Colonic mucosa (tissue), 4 donors: ENCODE data around the gene ZC3H6. TPM values are rescaled to one million over a fixed set of nuclear protein-coding genes. Genes with fewer than 3 reads are reported as not detected.

Experiments
- DNase-seq: peaks from one replicate; pipeline ENCODE4 v3.0.0-alpha.2; 2020
- H3K27ac ChIP-seq: fragments of 200-600 bp; one replicate; pipeline ENCODE4 v1.8.0; 2021
- H3K27me3 ChIP-seq: fragments of 200-600 bp; one replicate; pipeline ENCODE4 v1.8.0; 2021
- H3K36me3 ChIP-seq: fragments of 200-600 bp; one replicate; pipeline ENCODE4 v1.8.0; 2021
- H3K4me1 ChIP-seq: fragments of 200-600 bp; one replicate; pipeline ENCODE4 v1.8.0; 2021; ENCODE audit warnings: mild to moderate bottlenecking
- H3K4me3 ChIP-seq: fragments of 200-600 bp; one replicate; pipeline ENCODE4 v1.8.0; 2021
- H3K9ac ChIP-seq, 2 donors: one replicate each; pipeline ENCODE4 v1.7.0; 2013; ENCODE audit warnings: control low read depth in 2 of 2, low read depth in 2 of 2, low read length in 2 of 2
- H3K9me3 ChIP-seq: fragments of 200-600 bp; one replicate; pipeline ENCODE4 v1.8.0; 2021
- CTCF ChIP-seq: fragments of 200-600 bp; IDR thresholded peaks from one replicate; pipeline ENCODE4 v1.8.0; 2022; ENCODE audit warnings: antibody characterized with exemption, mild to moderate bottlenecking
- intact Hi-C: fragments of 100-400 bp; cut with DNase I; formaldehyde crosslinking; loops from one replicate; pipeline ENCODE4 v1.14.1; 2022
- total RNA-seq, 2 donors: library from RNA; stranded (reverse); fragmentation: NEBNext Ultra II Directional in 1 of 2; extraction: Animal tissue kit (Norgen Biotek cat#: 25700) in 1 of 2; gene quantifications; one replicate each; pipeline ENCODE4 v1.2.1, GENCODE V29; 2021
- donor health status: healthy.
- donor health status: DM: no; HTN: no; CAD: no.
- donor health status: DM: no; HTN: no; CAD: no.

ZC3H6 gene
- total RNA-seq, 2 donors from 2014 or later: 3.6 to 13.1 TPM

GRCh38 chr2:112332123-112332696 lies 56.8 kb downstream of the ZC3H6 start:
- H3K27ac ChIP-seq: no peak overlapping the region
- TF ChIP-seq CTCF: no peak
- H3K4me1 ChIP-seq: no peaks in the 10 kb centered on the region
- DNase-seq: no peak
- no peaks in the 10 kb centered on the region for H3K36me3 ChIP-seq
- no peaks in the 10 kb centered on the region for H3K27me3 ChIP-seq
- no peak overlapping the region for H3K4me3 ChIP-seq
- intact Hi-C loops: no loop called here
- H3K9me3 ChIP-seq: no peaks in the 10 kb centered on the region
- no peak overlapping the region for H3K9ac ChIP-seq

GRCh38 chr2:112335600-112335999 lies 60.2 kb downstream of the ZC3H6 start:
- no peak overlapping the region for H3K9ac ChIP-seq
- TF ChIP-seq CTCF: no peak
- DNase-seq: no peak
- intact Hi-C loops: no loop called here
- H3K27me3 ChIP-seq: no peaks in the 10 kb centered on the region
- H3K36me3 ChIP-seq: no peaks in the 10 kb centered on the region
- H3K9me3 ChIP-seq: no peaks in the 10 kb centered on the region
- H3K27ac ChIP-seq: no peak overlapping the region
- H3K4me3 ChIP-seq: no peak overlapping the region
- no peaks in the 10 kb centered on the region for H3K4me1 ChIP-seq

- Histone ChIP-seq H3K27ac (no peak overlapping the region), H3K9me3 (no peaks in the 10 kb centered on the region), H3K4me1 (no peaks in the 10 kb centered on the region), H3K27me3 (no peaks in the 10 kb centered on the region), H3K36me3 (no peaks in the 10 kb centered on the region), H3K4me3 (no peak overlapping the region), H3K9ac (no peak overlapping the region)
- no peak for DNase-seq
- intact Hi-C loops: no loop called here
- no peak for TF ChIP-seq CTCF
Observed at GRCh38 chr2:112339986-112340385, 64.6 kb downstream of the ZC3H6 start.

- intact Hi-C loops: no loop called here
- DNase-seq: no peak
- Histone ChIP-seq H3K27ac (no peak overlapping the region), H3K27me3 (no peaks in the 10 kb centered on the region), H3K9me3 (no peaks in the 10 kb centered on the region), H3K4me1 (no peaks in the 10 kb centered on the region), H3K4me3 (no peak overlapping the region), H3K9ac (no peak overlapping the region), H3K36me3 (no peaks in the 10 kb centered on the region)
- TF ChIP-seq CTCF: no peak
Observed at GRCh38 chr2:112340475-112341267, 65.3 kb downstream of the ZC3H6 start.

GRCh38 chr2:112342067-112342550 lies 66.7 kb downstream of the ZC3H6 start:
- H3K9me3 ChIP-seq: no peaks in the 10 kb centered on the region
- no peaks in the 10 kb centered on the region for H3K27me3 ChIP-seq
- intact Hi-C loops: no loop called here
- no peak for DNase-seq
- no peak overlapping the region for H3K4me3 ChIP-seq
- no peak overlapping the region for H3K9ac ChIP-seq
- H3K4me1 ChIP-seq: no peaks in the 10 kb centered on the region
- no peaks in the 10 kb centered on the region for H3K36me3 ChIP-seq
- no peak for TF ChIP-seq CTCF
- H3K27ac ChIP-seq: no peak overlapping the region
